K562 (cell line): ENCODE data around the gene RAB4B. TPM values are rescaled to one million over a fixed set of nuclear protein-coding genes. Genes with fewer than 3 reads are reported as not detected.

Experiments used
- ATAC-seq: fragments of 200-7000 bp; cut with Tn5 transposase; 3 replicates; pipeline ENCODE4 v1.9.1; 2020; ENCODE audit warnings: moderate library complexity
- BruUV-seq: library from RNA; stranded (reverse); fragments of 400-500 nt; replicated peaks from 2 replicates; lab custom pipeline; 2021; lab: Mats Ljungman, UMichigan
- CTCF ChIA-PET: fragments of 300-600 bp; formaldehyde crosslinking; extraction: SDS; loops from one replicate; lab custom pipeline; 2021; ENCODE audit warnings: low intra/inter-chr PET ratio; lab: Yijun Ruan, JAX
- POLR2A ChIA-PET: fragments of 300-600, 350-650 bp; sonication (Branson Sonifier 250); formaldehyde crosslinking; extraction: SDS; loops from one replicate; lab custom pipeline; 2021; ENCODE audit warnings: antibody characterized with exemption, inconsistent platforms; lab: Yijun Ruan, JAX
- DNase-seq, 4 experiments: peaks; one replicate each; pipeline versions ENCODE4 v3.0.0 to v3.0.0-alpha.2; 2011 to 2018; ENCODE audit warnings: low spot score in 3 of 4, mixed read lengths in 3 of 4; ENCODE audit errors: extremely low read depth in 1 of 4
- FAIRE-seq: peaks from 2 replicates; lab custom pipeline; 2011; peaks lifted over from hg19 to GRCh38; lab: Jason Lieb, UNC
- H2AFZ ChIP-seq: 2 replicates; pipeline ENCODE4 v1.6.0; 2011; ENCODE audit warnings: low read depth, low read length, control low read depth, inconsistent platforms
- H3K27ac ChIP-seq: fragments of 200-600 bp; 3 replicates; pipeline ENCODE4 v1.8.0; 2011; ENCODE audit warnings: low read depth, mild to moderate bottlenecking, control low read depth, inconsistent platforms, low read length, moderate library complexity, mixed read lengths; ENCODE audit errors: extremely low read depth
- H3K27me3 ChIP-seq, 2 experiments: fragments of 300-600 bp in 1 of 2; 2 replicates in 1 of 2; 3 replicates in 1 of 2; pipeline versions ENCODE4 v1.6.0 to v1.8.0; 2011; ENCODE audit warnings: inconsistent platforms in 2 of 2, low read length in 2 of 2, mild to moderate bottlenecking in 1 of 2, mixed read lengths in 1 of 2, moderate library complexity in 1 of 2; ENCODE audit not compliant: control insufficient read depth in 2 of 2, insufficient read depth in 2 of 2
- H3K36me3 ChIP-seq: fragments of 300-600 bp; 3 replicates; pipeline ENCODE4 v1.8.0; 2011; ENCODE audit warnings: mild to moderate bottlenecking, low read length, inconsistent platforms; ENCODE audit not compliant: control insufficient read depth, insufficient read depth
- H3K4me1 ChIP-seq, 2 experiments: fragments of 200-600 bp in 1 of 2; replicated peaks in 1 of 2; 2 replicates in 1 of 2; 3 replicates in 1 of 2; pipeline versions ENCODE4 v1.5.1 to v1.8.0; 2011; ENCODE audit warnings: inconsistent platforms in 2 of 2, low read length in 2 of 2, mild to moderate bottlenecking in 1 of 2, mixed read lengths in 1 of 2, moderate library complexity in 1 of 2; ENCODE audit not compliant: control insufficient read depth in 2 of 2, insufficient read depth in 2 of 2
- H3K4me2 ChIP-seq: 2 replicates; pipeline ENCODE4 v1.6.1; 2011; ENCODE audit warnings: low read length, control low read depth, inconsistent platforms, mixed read lengths; ENCODE audit not compliant: insufficient read depth
- H3K4me3 ChIP-seq: fragments of 200-600 bp; sonication (generic), shearing (Covaris generic); 2 replicates; pipeline ENCODE4 v1.5.1; 2016; ENCODE audit warnings: control low read depth, inconsistent platforms
- H3K79me2 ChIP-seq: fragments of 200-600 bp; 3 replicates; pipeline ENCODE4 v1.8.0; 2011; ENCODE audit warnings: low read length, inconsistent platforms; ENCODE audit not compliant: control insufficient read depth, insufficient read depth
- H3K9ac ChIP-seq, 2 experiments: 2 replicates each; pipeline versions ENCODE4 v1.6.0 to v1.6.1; 2011; ENCODE audit warnings: low read depth in 2 of 2, low read length in 2 of 2, control low read depth in 1 of 2, inconsistent platforms in 1 of 2, mild to moderate bottlenecking in 1 of 2, mixed read lengths in 1 of 2; ENCODE audit not compliant: insufficient read depth in 1 of 2
- H3K9me1 ChIP-seq: one replicate; pipeline ENCODE4 v1.6.0; 2011; ENCODE audit warnings: inconsistent platforms, mild to moderate bottlenecking, low read length, moderate library complexity; ENCODE audit not compliant: control insufficient read depth, insufficient read depth
- H3K9me3 ChIP-seq: replicated peaks from 2 replicates; pipeline ENCODE4 v1.5.1; 2011; ENCODE audit warnings: low read depth, low read length, inconsistent platforms; ENCODE audit not compliant: control insufficient read depth, insufficient read depth
- H4K20me1 ChIP-seq: replicated peaks from 2 replicates; pipeline ENCODE4 v1.6.1; 2011; ENCODE audit warnings: low read length, inconsistent platforms, mixed read lengths; ENCODE audit not compliant: control insufficient read depth, insufficient read depth
- E2F4 ChIP-seq: sonication (generic); formaldehyde crosslinking; IDR thresholded peaks from 2 replicates; pipeline ENCODE4 v1.8.0; 2022; ENCODE audit warnings: mild to moderate bottlenecking, low read depth, missing genetic modification reagents
- ETS1 ChIP-seq: conservative IDR thresholded peaks from 2 replicates; pipeline ENCODE4 v1.6.1; 2011; ENCODE audit warnings: low read depth, mild to moderate bottlenecking, low read length; ENCODE audit not compliant: control insufficient read depth
- IRF2 ChIP-seq: sonication (generic); formaldehyde crosslinking; IDR thresholded peaks from 2 replicates; pipeline ENCODE4 v1.8.1; 2022; ENCODE audit warnings: mild to moderate bottlenecking, missing genetic modification reagents
- NELFE ChIP-seq: IDR thresholded peaks from 2 replicates; pipeline ENCODE4 v1.6.1; 2011; ENCODE audit warnings: mild to moderate bottlenecking; ENCODE audit not compliant: insufficient read depth, insufficient read length
- POLR2G ChIP-seq: fragments of 200-400 bp; formaldehyde crosslinking; IDR thresholded peaks from 2 replicates; pipeline ENCODE4 v1.6.1; 2017; ENCODE audit warnings: low read depth, mild to moderate bottlenecking, antibody characterized with exemption, low read length, moderate library complexity
- SMAD2 ChIP-seq: fragments of 150-350 bp; IDR thresholded peaks from 2 replicates; pipeline ENCODE4 v1.6.1; 2014; ENCODE audit warnings: low read depth, mild to moderate bottlenecking, low read length
- SMARCA4 ChIP-seq: fragments of 450-650 bp; IDR thresholded peaks from 2 replicates; pipeline ENCODE4 v1.6.1; 2016
- SRF ChIP-seq, 2 experiments: fragments of 250-450, 450-650 bp in 1 of 2; sonication (Bioruptor Pico) in 1 of 2; sonication (generic) in 1 of 2; formaldehyde crosslinking; IDR thresholded peaks; 2 replicates each; pipeline versions ENCODE4 v1.5.0 to v1.5.1; 2020 to 2022; ENCODE audit warnings: mild to moderate bottlenecking in 1 of 2, missing genetic modification reagents in 1 of 2
- TCFL5 ChIP-seq: fragments of 250-450 bp; sonication (Bioruptor Pico); conservative IDR thresholded peaks from 2 replicates; pipeline ENCODE4 v1.6.1; 2021; ENCODE audit warnings: mild to moderate bottlenecking, moderate library complexity, matching md5 sums
- ZNF24 ChIP-seq: fragments of 450-650 bp; IDR thresholded peaks from 2 replicates; pipeline ENCODE4 v1.6.1; 2016
- ZNF3 ChIP-seq: fragments of 250-450 bp; sonication (Bioruptor Pico); IDR thresholded peaks from 2 replicates; pipeline ENCODE4 v1.5.0; 2021; ENCODE audit warnings: mild to moderate bottlenecking, moderate library complexity
- ZNF699 ChIP-seq: fragments of 250-450 bp; sonication (Bioruptor Pico); IDR thresholded peaks from 2 replicates; pipeline ENCODE4 v1.8.0; 2021; ENCODE audit warnings: mild to moderate bottlenecking, moderate library complexity; ENCODE audit not compliant: insufficient replicate concordance
- WGBS: fragments of 100-300 bp; shearing (Covaris generic); methylation state at CpG from one replicate; pipeline ENCODE4 v1.1.6; 2016; ENCODE audit warnings: low coverage, mixed read lengths; ENCODE audit not compliant: insufficient coverage; ENCODE audit errors: missing lambda C conversion rate; 5-methylcytosine and 5-hydroxymethylcytosine counted together
- in situ Hi-C: fragments of 300-500 bp; cut with MboI; formaldehyde crosslinking; loops from 4 replicates; pipeline ENCODE4 v1.15.0; 2018; ENCODE audit warnings: inconsistent platforms, mixed read lengths
- intact Hi-C: fragments of 100-400 bp; cut with micrococcal nuclease; formaldehyde crosslinking; loops from 2 replicates; pipeline ENCODE4 v1.14.2; 2022
- polyA plus RNA-seq, 8 experiments: library from polyadenylated mRNA; depleted of rRNA in 4 of 8; stranded (reverse) in 5 of 8; unstranded in 3 of 8; fragments of >200 nt; fragmentation: Nextera tagmentation in 2 of 8; fragmentation: Illumina TruSeq in 1 of 8; extraction: Ambion mirVana in 2 of 8; extraction: Trizol in 1 of 8; gene quantifications; 2 replicates each; pipeline versions ENCODE4 v1.2.1 to v1.2.3, GENCODE V29; 2011 to 2014; ENCODE audit warnings: inconsistent platforms in 1 of 8, missing spikeins in 1 of 8
- total RNA-seq, 7 experiments: library from RNA; depleted of rRNA in 6 of 7; stranded (reverse); fragments of >200 nt in 6 of 7; fragmentation: Illumina TruSeq in 2 of 7; extraction: Trizol in 2 of 7; gene quantifications; 2 replicates each; pipeline versions ENCODE4 v1.2.1 to v1.2.3, GENCODE V29; 2011 to 2021; ENCODE audit warnings: low replicate concordance in 1 of 7

Gene RAB4B
- total and polyA plus RNA-seq, 9 of the 15 experiments (the other 6 are each of a cell fraction or from before 2014, with no cell fraction given): 0.28 to 20.4 (median 9.0) TPM

GRCh38 chr19:40798683-40799557, 20.9 kb downstream of the RAB4B start, which contains the start of gene EGLN2 (continued):
- TF ChIP-seq E2F4 (CRISPR knock-in tag): no peak

GRCh38 chr19:40799558-40800338, 21.7 kb downstream of the RAB4B start:
- Histone ChIP-seq H3K9me1 (peaks cover 13% of the 10 kb centered on the region), H3K4me2 (peak overlapping the region; percentile 82), H2AFZ (peak overlapping the region; percentile 56; the same call in 1 of the 2 replicates), H3K9ac (peak overlapping the region; percentile 95 to 98), H3K4me3 (peak overlapping the region; percentile 89), H3K27ac (peak overlapping the region; percentile 95), H3K4me1 (peaks cover 53 to 64% of the 10 kb centered on the region in 2 experiments), H3K36me3 (peaks cover 46% of the 10 kb centered on the region; the same call in 2 of the 3 replicates), H4K20me1 (peaks cover 34% of the 10 kb centered on the region), H3K9me3 (no peaks in the 10 kb centered on the region), H3K79me2 (peaks cover 55% of the 10 kb centered on the region), H3K27me3 (no peaks in the 10 kb centered on the region)
- FAIRE-seq: peak; percentile 72
- peak in 2 of 4 experiments; percentile 64 to 73 for DNase-seq
- POLR2A ChIA-PET: interaction anchor here (1.4 to 1.9 kb wide), 2 partner anchors 47 to 49 kb away, joined by 9 to 11 read pairs; partner anchors contain the start of gene ACTMAP
- ATAC-seq: peak; percentile 31
- intact Hi-C loops (loop anchor here (2.0 kb wide), 1 partner anchor 49 kb away; the partner anchor contains the start of genes ACTMAP and SNRPA), in situ Hi-C loops (no loop called here)
- CTCF ChIA-PET: no interaction called here
- WGBS: 4% methylated on average over 26 of the region's 40 CpGs
- BruUV-seq: no TSS peak
- TF ChIP-seq ETS1 (no peak; the same call in 1 of the 2 replicates), ZNF3 (CRISPR knock-in tag) (no peak), IRF2 (CRISPR knock-in tag) (no peak), TCFL5 (CRISPR knock-in tag) (no peak), NELFE (no peak), ZNF24 (no peak), SMAD2 (no peak), SRF (CRISPR knock-in tag; IDR thresholded peaks at IDR 0.05) (no peak), SMARCA4 (0 out of 2 replicates have a peak, but pooled peaks have one; percentile 20), ZNF699 (CRISPR knock-in tag) (no peak), POLR2G (peak; percentile 67)
